CD4-positive, alpha-beta T cell (primary cell): ENCODE measurements around the gene XPC. TPM values are rescaled to one million over a fixed set of nuclear protein-coding genes. Genes with fewer than 3 reads are reported as not detected.

ENCODE experiments used
- ATAC-seq: fragments of 200-7000 bp; cut with Tn5 transposase; one replicate; pipeline ENCODE4 v1.10.0; 2022; ENCODE audit warnings: mild to moderate bottlenecking; ENCODE audit not compliant: poor library complexity
- CTCF ChIA-PET: fragments of 350-600 bp; sonication (Branson Sonifier 250); formaldehyde crosslinking; loops from one replicate; lab custom pipeline; 2021; ENCODE audit warnings: antibody characterized with exemption, inconsistent platforms; lab: Charles Lee
- POLR2A ChIA-PET: fragments of 350-600 bp; sonication (Branson Sonifier 250); formaldehyde crosslinking; loops from one replicate; lab custom pipeline; 2021; ENCODE audit warnings: antibody characterized with exemption, inconsistent platforms; lab: Charles Lee
- DNase-seq, 14 experiments: peaks; one replicate each; pipeline ENCODE4 v3.0.0-alpha.2; 2013 to 2020; ENCODE audit warnings: mixed read lengths in 2 of 14
- H3K27ac ChIP-seq, 2 donors: one replicate each; pipeline versions ENCODE4 v1.5.1 to v1.7.0; 2013; ENCODE audit warnings: low read length in 2 of 2, low read depth in 1 of 2, mild to moderate bottlenecking in 1 of 2
- H3K27me3 ChIP-seq, 2 experiments: 1 replicate in 1 of 2; 2 replicates in 1 of 2; pipeline versions ENCODE4 v1.6.1 to v1.7.0; 2013; ENCODE audit warnings: low read length in 2 of 2, control low read depth in 1 of 2, mild to moderate bottlenecking in 1 of 2, moderate library complexity in 1 of 2; ENCODE audit not compliant: insufficient read depth in 2 of 2, control insufficient read depth in 1 of 2
- H3K36me3 ChIP-seq: one replicate; pipeline ENCODE4 v1.6.1; 2013; ENCODE audit warnings: low read length, control low read depth; ENCODE audit not compliant: insufficient read depth
- H3K4me1 ChIP-seq: one replicate; pipeline ENCODE4 v1.6.1; 2013; ENCODE audit warnings: low read length, control low read depth; ENCODE audit not compliant: insufficient read depth
- H3K4me3 ChIP-seq: one replicate; pipeline ENCODE4 v1.5.1; 2013; ENCODE audit warnings: mild to moderate bottlenecking, low read length, moderate library complexity
- H3K9me3 ChIP-seq, 2 experiments: 1 replicate in 1 of 2; 2 replicates in 1 of 2; pipeline versions ENCODE4 v1.6.1 to v1.7.0; 2013; ENCODE audit warnings: low read length in 2 of 2, mild to moderate bottlenecking in 2 of 2, control low read depth in 1 of 2, moderate library complexity in 1 of 2; ENCODE audit not compliant: control insufficient read depth in 1 of 2, insufficient read depth in 1 of 2
- H3K27ac Mint-ChIP-seq: one replicate; pipeline ENCODE4 v1.8.0; 2020; ENCODE audit warnings: mixed read lengths
- H3K27me3 Mint-ChIP-seq: one replicate; pipeline ENCODE4 v1.8.0; 2021; ENCODE audit warnings: mixed read lengths
- H3K36me3 Mint-ChIP-seq: one replicate; pipeline ENCODE4 v1.8.0; 2021; ENCODE audit warnings: low read depth, mixed read lengths
- H3K4me1 Mint-ChIP-seq: one replicate; pipeline ENCODE4 v1.8.0; 2021; ENCODE audit warnings: low read depth, mixed read lengths
- H3K4me3 Mint-ChIP-seq: one replicate; pipeline ENCODE4 v1.8.0; 2020; ENCODE audit warnings: mild to moderate bottlenecking, mixed read lengths
- H3K9me3 Mint-ChIP-seq: one replicate; pipeline ENCODE4 v1.8.0; 2020; ENCODE audit warnings: mixed read lengths
- intact Hi-C, 2 experiments: fragments of 100-400 bp; cut with DNase I in 1 of 2; cut with micrococcal nuclease in 1 of 2; formaldehyde crosslinking; loops; one replicate each; pipeline versions ENCODE4 v1.15.1 to v1.9.0; 2023 to 2025; cut with DNase I, micrococcal nuclease
- total RNA-seq, 174 experiments: library from RNA in 2 of 174; stranded (reverse) in 2 of 174; gene quantifications; one replicate each; pipeline ENCODE4 v1.2.3 and lab custom pipeline; 2021 to 2026
- TF ChIP-seq, protein P1 (sequence below): fragments of 200-600 bp; IDR thresholded peaks from one replicate; pipeline ENCODE4 v1.8.0; 2022; ENCODE audit warnings: antibody characterized with exemption, mild to moderate bottlenecking

XPC gene
- total RNA-seq, 2 experiments from 2014 or later = 59.2 to 65.1 TPM

GRCh38 chr3:14146381-14147065, 31.9 kb downstream of the XPC start:
- Histone ChIP-seq H3K4me1 (peaks cover 50% of the 10 kb centered on the region), H3K9me3 (no peaks in the 10 kb centered on the region), H3K36me3 (peaks cover 60% of the 10 kb centered on the region), H3K27me3 (no peaks in the 10 kb centered on the region), H3K27ac (peak overlapping the region; percentile 29 to 93), H3K4me3 (no peak overlapping the region)
- Mint-ChIP-seq H3K4me3 (no peak overlapping the region), H3K4me1 (peaks cover 45% of the 10 kb centered on the region), H3K27ac (peak overlapping the region; percentile 96), H3K9me3 (no peaks in the 10 kb centered on the region), H3K36me3 (peaks cover 82% of the 10 kb centered on the region), H3K27me3 (no peaks in the 10 kb centered on the region)
- TF ChIP-seq, protein P1, sequence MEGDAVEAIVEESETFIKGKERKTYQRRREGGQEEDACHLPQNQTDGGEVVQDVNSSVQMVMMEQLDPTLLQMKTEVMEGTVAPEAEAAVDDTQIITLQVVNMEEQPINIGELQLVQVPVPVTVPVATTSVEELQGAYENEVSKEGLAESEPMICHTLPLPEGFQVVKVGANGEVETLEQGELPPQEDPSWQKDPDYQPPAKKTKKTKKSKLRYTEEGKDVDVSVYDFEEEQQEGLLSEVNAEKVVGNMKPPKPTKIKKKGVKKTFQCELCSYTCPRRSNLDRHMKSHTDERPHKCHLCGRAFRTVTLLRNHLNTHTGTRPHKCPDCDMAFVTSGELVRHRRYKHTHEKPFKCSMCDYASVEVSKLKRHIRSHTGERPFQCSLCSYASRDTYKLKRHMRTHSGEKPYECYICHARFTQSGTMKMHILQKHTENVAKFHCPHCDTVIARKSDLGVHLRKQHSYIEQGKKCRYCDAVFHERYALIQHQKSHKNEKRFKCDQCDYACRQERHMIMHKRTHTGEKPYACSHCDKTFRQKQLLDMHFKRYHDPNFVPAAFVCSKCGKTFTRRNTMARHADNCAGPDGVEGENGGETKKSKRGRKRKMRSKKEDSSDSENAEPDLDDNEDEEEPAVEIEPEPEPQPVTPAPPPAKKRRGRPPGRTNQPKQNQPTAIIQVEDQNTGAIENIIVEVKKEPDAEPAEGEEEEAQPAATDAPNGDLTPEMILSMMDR = no peak
- DNase-seq (no peak), ATAC-seq (no peak)
- POLR2A ChIA-PET = interaction anchor here (4.4 to 8.7 kb wide), 3 partner anchors 22 to 32 kb away, joined by 33 to 106 read pairs (median 84); partner anchors contain the start of genes CHCHD4, LSM3, TMEM43 and XPC
- CTCF ChIA-PET = interaction anchor here (0.6 to 5.9 kb wide), 3 partner anchors 22 to 250 kb away, joined by 3 to 44 read pairs (median 3); partner anchors contain the start of genes CHCHD4 and TMEM43
- intact Hi-C loops = loop anchor here in 1 of 2 experiments (5.0 to 10.0 kb wide), 2 partner anchors 281 to 948 kb away; partner anchors contain the start of gene RBSN

GRCh38 chr3:14145670-14146380, 32.6 kb downstream of the XPC start:
- Mint-ChIP-seq H3K36me3 (peaks cover 80% of the 10 kb centered on the region), H3K4me3 (no peak overlapping the region), H3K4me1 (peaks cover 52% of the 10 kb centered on the region), H3K9me3 (no peaks in the 10 kb centered on the region), H3K27me3 (no peaks in the 10 kb centered on the region), H3K27ac (peak overlapping the region; percentile 96)
- peaks cover 57% of the 10 kb centered on the region for H3K4me1 ChIP-seq
- H3K9me3 ChIP-seq = no peaks in the 10 kb centered on the region
- intact Hi-C loops = loop anchor here in 1 of 2 experiments (2.0 to 10.0 kb wide), 3 partner anchors 29 to 949 kb away; partner anchors contain the start of gene RBSN
- no peaks in the 10 kb centered on the region for H3K27me3 ChIP-seq
- H3K27ac ChIP-seq = peak overlapping the region; percentile 93 to 98
- H3K36me3 ChIP-seq = peaks cover 59% of the 10 kb centered on the region
- TF ChIP-seq, protein P1 = no peak
- ATAC-seq = no peak
- no peak overlapping the region for H3K4me3 ChIP-seq
- CTCF ChIA-PET = interaction anchor here (0.6 to 5.9 kb wide), 7 partner anchors 16 to 249 kb away, joined by 3 to 44 read pairs (median 4); partner anchors contain the start of genes CHCHD4, LSM3, TMEM43 and XPC
- POLR2A ChIA-PET = interaction anchor here (1.7 to 8.7 kb wide), 4 partner anchors 21 to 255 kb away, joined by 6 to 106 read pairs (median 58); partner anchors contain the start of genes CHCHD4, LSM3, TMEM43 and XPC
- peak in 2 of 14 experiments; percentile 34 to 45 for DNase-seq

GRCh38 chr3:14145236-14145635, 33.2 kb downstream of the XPC start:
- Mint-ChIP-seq H3K36me3 (peaks cover 78% of the 10 kb centered on the region), H3K9me3 (no peaks in the 10 kb centered on the region), H3K27me3 (no peaks in the 10 kb centered on the region), H3K27ac (peak overlapping the region; percentile 96), H3K4me1 (peaks cover 58% of the 10 kb centered on the region), H3K4me3 (peak overlapping the region; percentile 56)
- Histone ChIP-seq H3K4me1 (peaks cover 63% of the 10 kb centered on the region), H3K9me3 (no peaks in the 10 kb centered on the region), H3K4me3 (no peak overlapping the region), H3K27me3 (no peaks in the 10 kb centered on the region), H3K36me3 (peaks cover 59% of the 10 kb centered on the region), H3K27ac (peak overlapping the region; percentile 93 to 98)
- ATAC-seq = no peak
- ChIA-PET CTCF (interaction anchor here (1.2 to 5.9 kb wide), 6 partner anchors 17 to 249 kb away, joined by 3 to 44 read pairs (median 6); partner anchors contain the start of genes CHCHD4, LSM3, TMEM43 and XPC), POLR2A (interaction anchor here (0.9 to 8.7 kb wide), 7 partner anchors 14 to 506 kb away, joined by 3 to 106 read pairs (median 6); partner anchors contain the start of genes CCDC174, CHCHD4, LSM3 and TMEM43)
- TF ChIP-seq, protein P1 = no peak
- intact Hi-C loops = loop anchor here in 1 of 2 experiments (2.0 to 10.0 kb wide), 3 partner anchors 30 to 950 kb away; partner anchors contain the start of gene RBSN
- DNase-seq = peak in 2 of 14 experiments; percentile 29 to 31
